ENCODE data around the gene NDE1. TPM values are rescaled to one million over a fixed set of nuclear protein-coding genes. Genes with fewer than 3 reads are reported as not detected.

NDE1 gene
- polyA plus RNA-seq, 1 donor: 25.9 TPM

GRCh38 chr16:15775209-15775608, 125.2 kb downstream of the NDE1 start:
- Histone ChIP-seq H3K4me1 (ENCODE audit: control insufficient read depth, insufficient read depth, low read length) (no peaks in the 10 kb centered on the region), H3K36me3 (ENCODE audit: control insufficient read depth, insufficient read depth, low read length) (no peaks in the 10 kb centered on the region), H3K9me3 (ENCODE audit: control insufficient read depth, low read depth, low read length) (no peaks in the 10 kb centered on the region), H3K27me3 (ENCODE audit: control insufficient read depth, insufficient read depth, low read length) (peaks cover 3% of the 10 kb centered on the region), H3K27ac (ENCODE audit: low read length) (no peak overlapping the region), H3K4me3 (ENCODE audit: low read length) (no peak overlapping the region)
- no peak for DNase-seq

GRCh38 chr16:15775663-15776304, 125.7 kb downstream of the NDE1 start:
- H3K27me3 ChIP-seq (ENCODE audit: control insufficient read depth, insufficient read depth, low read length): peaks cover 3% of the 10 kb centered on the region
- WGBS (ENCODE audit: insufficient coverage, low lambda C conversion rate): no CpG with 5 or more reads among the region's 7 CpGs
- DNase-seq: no peak
- no peaks in the 10 kb centered on the region for H3K4me1 ChIP-seq (ENCODE audit: control insufficient read depth, insufficient read depth, low read length)
- H3K36me3 ChIP-seq (ENCODE audit: control insufficient read depth, insufficient read depth, low read length): no peaks in the 10 kb centered on the region
- H3K4me3 ChIP-seq (ENCODE audit: low read length): no peak overlapping the region
- H3K9me3 ChIP-seq (ENCODE audit: control insufficient read depth, low read depth, low read length): no peaks in the 10 kb centered on the region
- H3K27ac ChIP-seq (ENCODE audit: low read length): no peak overlapping the region

Other genes with a start within 250 kb of the NDE1 start
- 11.1 TPM for gene BMERB1, start 215.7 kb upstream of the NDE1 start, polyA plus RNA-seq
- 41.6 TPM for gene MARF1, start 7.1 kb upstream of the NDE1 start, polyA plus RNA-seq
- 401 TPM for gene MYH11, start 206.8 kb downstream of the NDE1 start, polyA plus RNA-seq
- gene CEP20, start 238.4 kb downstream of the NDE1 start, polyA plus RNA-seq: 26.7 TPM

Measured in large intestine (tissue), 3 donors.